HG02885 (cell line): Measurements from ENCODE around the gene CHN2.
A peak's percentile ranks its signal among the peaks of the same experiment; 100 is the strongest.

Experiments
- ATAC-seq: cut with Tn5 transposase; IDR thresholded peaks from one replicate; pipeline ENCODE4 v1.9.1; 2021; ENCODE audit warnings: mild to moderate bottlenecking; ENCODE audit not compliant: unreplicated experiment, poor library complexity

The CHN2 gene

DNA sequence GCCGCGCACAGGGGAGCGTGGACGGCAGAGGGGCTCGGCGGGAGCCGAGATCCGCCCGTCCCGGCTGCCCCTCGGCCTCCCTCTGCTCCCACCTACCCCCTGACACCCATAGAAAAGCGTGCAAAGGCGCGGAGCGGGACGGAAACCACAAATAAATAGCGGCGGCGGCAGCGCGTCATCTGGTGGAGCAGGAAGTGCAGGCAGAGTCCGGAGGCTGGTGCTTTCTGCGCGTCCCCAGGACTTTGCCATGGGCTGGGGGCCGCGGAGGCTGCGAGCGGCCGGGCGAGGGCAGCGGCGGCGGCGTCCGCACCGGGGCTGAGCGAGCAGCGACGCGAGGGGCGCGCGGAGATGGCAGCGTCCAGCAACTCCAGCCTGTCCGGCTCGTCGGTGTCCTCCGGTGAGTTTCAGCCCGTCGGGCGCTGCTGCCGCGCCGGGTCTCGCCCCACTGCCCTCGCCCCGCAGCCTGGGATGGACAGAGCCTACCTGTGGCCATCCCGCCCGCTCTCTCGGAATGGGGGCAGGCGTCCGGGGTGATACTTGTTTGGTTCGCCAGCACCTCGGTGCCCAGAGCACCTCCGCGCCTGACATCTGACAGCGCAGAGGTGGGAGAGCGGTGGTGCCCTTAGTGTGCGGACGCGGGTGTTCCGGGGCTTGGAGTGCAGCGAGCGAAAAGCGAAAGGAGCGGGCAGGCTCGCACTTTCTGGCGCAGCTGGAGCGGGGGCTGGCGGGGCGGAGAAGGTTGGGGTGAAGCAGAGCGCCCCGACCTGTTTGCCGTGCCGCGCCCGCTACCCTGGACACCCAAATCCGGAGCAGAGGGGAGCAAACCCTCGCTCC lies at the start of gene CHN2:
Gene CHN2, plus strand, starts transcription at position 182 of the 834 bp plus-strand sequence.
- ATAC-seq, result peak; percentile 58

DNA sequence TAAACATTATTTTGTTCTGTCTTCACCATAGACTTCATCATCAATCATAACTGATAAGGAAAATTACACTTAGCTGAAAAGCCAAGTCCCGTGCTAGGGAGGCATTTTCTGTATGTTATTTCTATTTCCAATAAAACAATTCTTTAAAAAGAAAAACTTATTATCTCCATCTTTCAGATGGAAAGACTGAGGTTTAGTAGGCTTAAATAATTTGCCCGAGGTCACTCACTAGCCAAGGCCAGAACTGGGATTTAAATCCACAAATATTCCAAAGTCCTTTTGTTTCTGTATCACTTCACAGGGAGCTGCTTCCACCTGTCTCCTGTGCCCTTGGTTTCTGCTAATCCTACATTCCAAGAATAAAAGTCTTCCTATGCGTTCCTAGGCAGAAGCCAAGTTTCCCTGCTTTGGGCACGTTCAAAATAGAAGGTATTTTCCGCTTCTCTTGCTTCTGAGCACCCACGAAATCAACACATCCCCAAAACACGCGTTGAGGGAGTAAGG lies 49.0 kb upstream of the CHN2 start:
- ATAC-seq, result no peak

DNA sequence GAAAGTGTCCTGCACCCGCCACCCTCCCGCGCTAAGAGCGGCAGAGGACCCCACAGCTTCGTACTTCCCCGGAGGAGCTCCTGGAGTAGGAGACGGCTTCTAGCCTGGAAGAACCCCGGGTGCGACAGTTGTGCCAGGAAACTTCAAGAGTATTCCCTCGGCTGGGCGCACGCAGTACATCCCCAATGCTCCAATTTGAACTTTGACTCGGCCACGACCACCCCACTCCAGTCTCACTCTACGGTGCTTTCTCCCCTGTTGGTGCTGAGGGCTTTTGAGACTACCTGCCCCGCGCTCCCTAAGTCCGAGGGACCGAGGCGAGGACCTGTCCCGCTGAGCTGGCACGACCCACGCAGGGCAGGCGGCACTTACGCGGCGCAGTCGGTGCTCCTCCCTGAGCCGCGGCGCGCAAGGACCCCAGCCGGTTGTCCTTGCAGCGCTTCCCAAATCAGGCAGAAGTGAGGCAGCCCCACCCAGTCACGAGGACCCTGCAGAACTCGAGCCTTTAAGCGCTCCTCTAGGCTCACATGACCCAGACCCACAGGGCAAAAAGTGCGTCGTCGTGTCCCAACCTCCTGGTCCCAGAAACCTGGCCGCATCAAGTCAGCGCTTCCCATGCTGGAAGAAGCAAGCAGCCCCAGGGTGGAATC lies 48.4 kb upstream of the CHN2 start, which contains the start of gene CPVL:
Gene CPVL, minus strand, starts transcription at position 481 of the 650 bp plus-strand sequence. CDS start 25,476 bp downstream, outside the sequence.
- no peak for ATAC-seq

DNA sequence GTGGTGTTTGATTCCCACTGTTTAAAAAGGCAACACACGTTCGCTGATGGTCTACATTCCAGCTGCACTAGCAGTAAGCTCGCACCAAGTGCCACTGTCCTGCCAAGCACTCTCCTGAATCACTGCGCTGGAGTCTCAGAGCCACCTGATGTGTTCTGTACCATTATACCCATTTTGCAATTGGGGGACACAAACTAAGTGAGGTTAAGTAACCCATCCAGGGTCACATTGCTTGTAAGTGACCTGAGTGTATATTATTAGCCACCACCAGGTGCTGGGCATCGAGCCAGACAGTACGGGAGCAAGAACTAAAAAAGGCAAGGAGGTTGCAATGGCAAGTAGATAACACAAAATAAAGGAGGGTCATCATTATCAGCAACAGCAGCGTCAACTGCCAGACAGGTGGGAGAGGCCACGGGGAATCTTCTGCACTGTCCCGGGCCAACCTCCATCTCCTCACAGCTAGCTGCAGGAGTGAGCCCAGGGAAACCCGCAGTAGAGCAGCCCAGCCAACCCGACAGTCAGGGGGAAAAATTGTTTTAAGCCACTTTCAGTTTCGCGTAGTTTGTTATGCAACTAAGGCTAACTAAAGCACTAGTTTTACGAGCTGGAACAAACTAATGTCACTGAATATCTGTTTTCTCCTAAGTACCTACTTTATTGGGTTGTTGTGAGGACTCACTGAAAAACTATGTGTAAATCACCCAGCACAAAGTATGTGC lies 47.5 kb upstream of the CHN2 start:
- ATAC-seq, result no peak

DNA sequence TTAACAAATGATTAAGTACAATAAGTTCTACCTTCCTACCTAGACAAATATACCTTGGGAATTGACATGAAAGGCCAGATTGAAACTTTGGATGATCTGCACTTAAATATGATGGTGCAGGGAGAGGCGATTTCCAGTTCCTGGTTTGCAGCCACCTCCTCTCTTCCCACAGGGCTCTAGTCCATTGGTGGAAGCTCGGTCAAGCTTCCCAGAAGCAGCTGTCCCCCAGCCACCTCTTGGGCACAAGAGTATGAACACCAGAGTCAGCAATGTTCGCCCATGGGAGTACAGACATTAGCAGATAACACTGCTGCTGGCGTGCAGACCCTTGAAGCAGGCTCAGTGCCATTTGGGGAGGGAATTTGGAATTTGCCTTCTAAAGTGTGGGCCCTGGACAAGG lies 46.8 kb upstream of the CHN2 start:
- ATAC-seq, result no peak

DNA sequence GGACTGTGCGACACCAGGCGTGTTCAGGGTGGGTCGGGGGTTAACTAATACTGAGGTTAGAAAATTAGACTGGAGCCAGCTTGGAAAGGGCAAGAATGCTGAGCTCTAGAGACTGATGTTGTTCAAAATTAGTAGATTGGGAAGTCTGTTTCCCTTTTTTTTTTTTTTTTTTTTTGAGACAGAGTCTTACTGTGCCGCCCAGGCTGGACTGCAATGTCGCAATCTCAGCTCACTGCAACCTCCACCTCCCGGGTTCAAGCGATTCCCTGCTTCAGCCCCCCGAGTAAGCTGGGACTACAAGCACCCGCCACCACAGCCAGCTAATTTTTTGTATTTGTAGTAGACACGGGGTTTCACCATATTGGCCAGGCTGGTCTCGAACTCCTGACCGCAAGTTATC lies 45.5 kb upstream of the CHN2 start:
- ATAC-seq, result no peak

DNA sequence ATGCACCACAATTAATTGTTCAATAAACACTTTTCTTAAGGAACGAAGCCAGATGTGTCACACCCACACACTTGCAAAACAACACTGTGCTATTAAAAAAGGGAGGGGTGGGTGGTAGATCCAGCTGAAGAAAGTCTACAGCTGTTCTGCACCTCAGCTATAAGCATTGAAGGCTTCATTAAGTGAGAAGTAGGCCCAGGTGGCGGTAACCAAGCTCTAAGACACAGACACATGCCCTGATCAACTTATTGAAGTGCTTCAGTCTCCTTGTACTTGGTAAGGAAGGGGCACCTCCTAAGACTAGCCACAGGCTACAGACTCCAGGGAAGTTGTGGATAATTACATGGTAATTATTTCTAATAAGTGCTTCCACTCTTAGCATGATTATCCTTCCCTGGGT lies 43.7 kb upstream of the CHN2 start:
- ATAC-seq, result no peak

DNA sequence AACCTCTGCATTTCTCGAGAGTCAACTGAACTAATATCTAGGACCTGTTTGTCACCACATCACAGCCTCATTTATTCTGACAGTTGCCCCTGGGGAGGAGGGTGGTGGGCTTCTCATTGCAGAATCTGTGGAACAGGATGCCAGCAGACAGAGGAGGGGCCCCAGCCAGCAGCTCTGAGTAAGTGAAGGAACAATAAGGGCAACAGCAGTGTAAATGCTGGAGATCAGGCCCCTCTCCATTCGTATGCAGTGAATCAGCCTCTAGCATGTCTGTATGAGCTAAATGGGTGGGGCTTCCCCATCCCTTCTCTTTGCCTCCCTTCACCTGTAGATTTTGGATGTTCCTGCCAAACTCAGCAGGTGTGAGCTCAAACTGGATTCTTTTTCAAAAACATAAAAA lies 40.5 kb upstream of the CHN2 start:
- no peak for ATAC-seq

DNA sequence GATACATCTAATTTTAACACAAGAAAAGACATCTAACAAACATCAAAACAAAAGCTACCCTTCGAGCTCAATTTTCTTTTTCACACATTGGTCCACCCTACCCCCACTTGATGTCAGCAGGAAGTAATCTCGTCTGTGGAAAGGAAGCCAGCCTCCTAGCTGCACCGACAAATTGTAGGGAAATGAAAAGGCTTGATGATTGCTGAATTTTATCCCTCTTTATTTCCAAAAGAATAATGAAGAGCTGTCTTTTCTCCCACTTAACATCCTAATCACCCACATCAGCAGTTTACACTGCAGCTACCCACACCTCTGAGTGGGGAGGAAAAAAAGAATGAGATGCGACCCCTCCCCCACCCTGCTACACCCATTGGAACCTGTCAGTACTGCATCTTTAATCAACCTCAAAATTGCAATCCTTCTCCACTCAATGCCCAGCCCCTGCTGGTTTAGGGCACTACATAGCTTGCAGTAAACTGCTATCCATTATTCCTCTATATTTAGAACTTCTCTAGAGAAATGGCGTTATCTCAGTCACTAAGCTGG lies 37.6 kb upstream of the CHN2 start:
- no peak for ATAC-seq

DNA sequence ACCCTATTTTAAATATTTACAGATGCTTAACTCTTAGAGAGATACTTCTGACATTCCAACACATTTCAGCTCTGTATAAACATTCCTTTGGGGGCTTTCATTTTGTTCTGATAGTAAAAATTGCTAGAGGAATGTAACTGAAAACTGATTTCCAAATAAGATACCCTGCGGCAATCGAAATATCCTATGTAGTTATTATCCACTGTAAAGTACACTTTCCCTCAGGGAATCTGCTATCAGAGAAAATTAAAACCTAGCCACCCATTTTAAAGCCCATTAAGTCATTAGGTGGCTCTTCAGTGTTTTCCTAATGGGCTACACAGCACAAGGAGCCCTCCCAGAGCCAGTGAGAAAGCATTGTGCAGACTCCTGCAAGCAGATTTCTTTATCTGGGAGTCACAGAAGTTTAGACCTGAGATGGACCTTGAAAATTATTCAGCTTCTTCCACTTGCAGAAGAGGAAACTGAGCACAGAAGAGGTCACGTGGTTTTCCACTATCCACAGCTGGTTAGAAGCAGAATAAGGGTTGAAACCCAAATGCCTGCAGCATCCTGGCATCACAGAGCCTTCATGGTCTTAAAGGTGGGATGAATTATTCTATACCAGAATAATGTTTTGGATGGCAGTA lies 35.7 kb upstream of the CHN2 start:
- ATAC-seq, result no peak

DNA sequence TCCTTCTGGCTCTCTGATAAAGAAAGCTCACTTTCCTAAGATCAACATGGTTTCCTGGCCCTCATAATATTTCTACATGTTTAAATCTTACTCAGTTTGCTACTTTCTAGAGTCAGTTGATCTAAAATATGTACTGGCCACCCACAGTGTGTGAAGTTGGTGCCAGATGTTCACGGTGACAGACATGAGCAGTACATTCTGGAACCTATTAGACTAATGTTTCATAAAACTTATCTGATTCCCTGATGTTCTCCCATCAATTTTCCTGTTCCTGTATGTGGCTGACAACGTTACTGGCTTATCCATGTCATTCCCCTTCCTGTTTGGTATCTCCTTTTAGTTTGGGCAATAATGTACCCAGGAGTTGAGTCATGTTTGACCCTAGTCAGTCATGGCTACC lies 34.5 kb upstream of the CHN2 start:
- ATAC-seq, result no peak

DNA sequence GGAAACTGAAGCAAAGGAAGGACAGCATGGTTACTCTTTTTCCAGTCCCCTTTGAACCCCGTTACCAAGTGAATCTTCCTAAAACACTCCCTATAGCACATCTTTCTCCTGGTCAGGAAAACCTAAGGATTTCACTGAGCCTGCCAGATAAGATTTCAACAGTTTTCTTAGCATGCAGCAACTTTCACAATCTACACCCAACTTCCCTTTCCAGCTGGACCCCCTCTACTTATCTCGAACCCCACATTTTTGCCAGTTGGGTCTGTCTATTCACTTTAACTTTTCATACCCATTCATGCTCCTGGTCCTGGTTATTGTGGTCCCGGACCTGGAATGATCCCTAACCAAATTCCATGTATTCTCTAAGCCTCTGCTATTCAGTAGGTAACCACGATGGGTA lies 33.3 kb upstream of the CHN2 start:
- ATAC-seq, result no peak

DNA sequence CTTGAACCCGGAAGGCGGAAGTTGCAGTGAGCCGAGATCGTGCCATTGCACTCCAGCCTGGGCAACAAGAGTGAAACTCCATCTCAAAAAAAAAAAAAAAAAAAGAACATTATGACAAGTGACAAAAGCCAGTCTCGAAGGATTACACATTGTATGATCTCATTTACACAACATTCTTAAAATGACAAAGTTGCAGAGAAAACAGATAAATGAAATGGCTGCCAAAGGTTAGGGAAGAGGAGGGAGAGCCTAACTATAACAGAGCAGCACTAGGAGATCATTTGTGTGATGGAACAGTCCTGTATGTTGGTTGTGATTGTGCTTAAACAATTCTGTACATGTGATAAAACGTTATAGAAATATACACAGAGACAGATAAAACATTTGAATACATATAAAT lies 32.0 kb upstream of the CHN2 start:
- ATAC-seq, result no peak

DNA sequence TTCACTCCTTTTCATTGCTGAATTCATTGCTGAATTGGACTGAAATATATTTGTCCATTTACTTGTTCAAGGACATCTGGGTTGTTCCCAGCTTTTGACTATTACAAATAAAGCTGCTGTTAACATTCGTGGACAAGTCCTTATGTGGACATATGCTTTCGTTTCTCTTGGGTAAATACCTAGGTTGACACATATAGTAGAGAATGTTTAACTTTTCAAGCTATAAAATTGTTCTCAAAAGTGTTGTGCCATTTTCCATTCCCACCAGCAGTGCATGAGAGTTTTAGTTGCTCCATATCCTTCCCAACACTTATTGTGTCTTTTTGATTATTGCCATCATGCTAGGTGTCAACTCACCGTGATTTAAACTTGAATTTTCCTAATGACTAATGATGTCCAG lies 30.7 kb upstream of the CHN2 start:
- no peak for ATAC-seq

DNA sequence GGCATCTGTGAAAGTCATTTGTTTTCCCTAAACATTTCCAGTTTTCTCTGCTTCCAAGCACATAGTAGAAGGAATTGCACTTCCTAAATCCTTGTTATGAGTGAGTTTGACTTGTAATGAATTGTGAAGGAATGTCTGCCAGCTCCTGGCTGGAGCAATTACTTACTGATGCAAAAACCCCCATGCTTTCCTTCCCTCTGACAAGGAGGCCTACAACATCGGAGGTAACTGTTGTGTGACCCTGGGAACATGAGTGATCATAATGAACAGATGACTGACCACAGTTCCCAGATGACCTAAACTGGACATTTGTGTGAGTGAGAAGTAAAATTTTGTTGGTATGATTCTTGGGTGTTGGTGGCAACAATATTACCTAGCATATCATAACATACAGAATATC lies 26.9 kb upstream of the CHN2 start:
- ATAC-seq, result no peak

DNA sequence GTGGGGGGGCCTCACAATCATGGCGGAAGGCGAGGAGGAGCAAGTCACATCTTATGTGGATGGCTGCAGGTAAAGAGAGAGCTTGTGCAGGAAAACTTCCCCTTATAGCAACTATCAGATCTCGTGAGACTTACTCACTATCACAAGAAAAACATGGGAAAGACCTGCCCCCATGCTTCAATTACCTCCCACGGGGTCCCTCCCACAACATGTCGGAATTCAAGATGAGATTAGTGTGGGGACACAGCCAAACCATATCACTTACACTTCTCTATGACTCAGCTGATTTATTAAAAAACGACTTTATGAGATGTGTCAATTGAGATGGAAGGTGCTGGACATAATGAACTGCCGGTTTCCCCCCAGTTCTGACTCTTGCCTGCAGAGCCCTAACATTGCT lies 23.8 kb upstream of the CHN2 start:
- ATAC-seq, result no peak

DNA sequence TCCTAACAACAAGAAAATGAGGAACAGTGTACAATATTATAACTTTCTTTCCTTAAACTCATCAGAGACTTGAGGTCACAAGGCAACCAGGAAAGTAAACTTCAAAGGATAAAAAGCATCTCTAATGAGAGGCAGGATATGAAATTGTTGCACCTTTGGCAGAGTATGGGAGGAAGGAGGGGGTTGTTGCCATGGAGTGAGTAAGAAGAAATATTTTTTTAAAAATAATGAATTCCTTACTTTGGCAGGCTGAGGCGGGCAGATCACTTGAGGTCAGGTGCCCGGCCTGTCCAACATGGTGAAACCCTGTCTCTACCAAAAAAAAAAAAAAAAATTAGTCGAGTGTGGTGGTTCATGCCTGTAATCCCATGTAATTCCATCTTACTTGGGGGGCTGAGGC lies 21.1 kb upstream of the CHN2 start:
- no peak for ATAC-seq

DNA sequence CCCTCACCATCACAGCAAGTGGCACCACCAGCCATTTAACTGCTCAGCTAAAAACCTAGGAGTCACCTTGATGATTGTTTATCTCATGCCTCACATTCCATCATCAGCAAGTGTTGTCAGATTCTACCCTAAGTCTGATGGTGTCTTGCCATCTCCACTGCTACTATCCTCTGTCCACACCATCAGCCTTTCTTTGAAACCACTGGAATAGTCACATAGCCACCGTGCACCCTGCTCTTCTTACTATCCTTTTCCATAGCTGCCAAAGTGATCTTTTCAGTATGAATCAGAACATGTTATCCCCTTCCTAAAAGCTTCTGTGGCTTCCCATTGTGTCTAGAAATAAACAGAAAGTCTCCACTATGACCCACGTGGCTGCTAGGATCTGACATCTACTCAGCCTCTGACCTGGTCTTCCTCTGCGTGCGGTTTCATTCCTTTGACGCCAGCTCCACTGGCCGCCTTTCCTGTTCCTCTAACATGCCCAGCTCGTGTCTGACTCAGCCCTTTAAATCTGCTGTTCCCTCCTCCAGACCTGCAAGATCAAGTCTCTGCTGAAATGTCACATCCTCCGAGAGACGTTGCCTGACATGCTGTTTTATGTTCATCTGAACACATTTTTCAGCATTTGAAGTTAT lies 16.5 kb upstream of the CHN2 start:
- no peak for ATAC-seq

DNA sequence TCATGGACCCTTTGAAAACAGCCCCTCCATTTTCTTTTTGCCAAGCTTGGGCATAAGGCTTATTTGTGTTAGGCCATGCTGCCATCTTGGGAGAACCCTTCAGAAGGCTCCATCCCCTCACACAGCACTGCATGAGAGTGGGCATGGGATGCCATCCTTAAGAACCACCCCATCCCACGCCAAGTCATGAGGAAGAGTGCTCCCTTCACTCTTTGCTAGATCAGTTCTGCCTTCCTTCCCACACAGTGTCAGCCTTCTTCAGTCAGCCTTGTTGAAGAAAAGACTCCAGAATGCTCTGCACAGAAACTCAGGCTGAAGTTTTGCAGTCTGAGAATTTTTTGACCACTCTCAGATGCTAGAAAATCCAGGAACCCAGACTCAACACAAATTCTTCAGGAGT lies 15.5 kb upstream of the CHN2 start:
- ATAC-seq, result no peak

DNA sequence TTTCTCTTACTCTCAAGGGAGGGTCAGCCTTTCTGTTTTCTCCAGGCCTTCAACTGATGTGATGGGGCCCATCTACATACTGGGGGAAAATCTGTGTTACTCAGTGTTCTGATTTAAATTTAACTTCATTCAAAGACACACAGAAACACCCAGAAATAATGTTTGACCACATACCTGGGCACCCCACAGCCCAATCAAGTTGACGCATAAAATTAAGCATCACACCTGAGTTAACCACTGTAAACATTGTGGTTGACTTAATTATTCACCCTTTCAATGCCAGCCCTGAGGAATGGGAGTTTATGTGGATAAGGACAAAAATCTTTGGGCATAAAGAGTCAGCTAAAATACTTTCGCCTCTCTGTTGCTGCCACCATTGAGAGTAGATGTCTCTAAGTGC lies 10.0 kb upstream of the CHN2 start:
- ATAC-seq, result no peak
